Osteocyte (in vitro differentiated cells): ENCODE measurements around the gene APBA1. TPM values are rescaled to one million over a fixed set of nuclear protein-coding genes. Genes with fewer than 3 reads are reported as not detected.

Source experiments
- DNase-seq: peaks from one replicate; pipeline ENCODE4 v3.0.0; 2021; ENCODE audit warnings: mixed read lengths; ENCODE audit not compliant: unreplicated experiment; ENCODE audit errors: extremely low spot score
- H3K27ac Mint-ChIP-seq: one replicate; pipeline ENCODE4 v1.8.0; 2021; ENCODE audit warnings: mild to moderate bottlenecking, mixed read lengths; ENCODE audit not compliant: unreplicated experiment
- H3K27me3 Mint-ChIP-seq: one replicate; pipeline ENCODE4 v1.8.0; 2021; ENCODE audit warnings: mixed read lengths; ENCODE audit not compliant: unreplicated experiment
- H3K36me3 Mint-ChIP-seq: one replicate; pipeline ENCODE4 v1.8.0; 2021; ENCODE audit warnings: mixed read lengths; ENCODE audit not compliant: unreplicated experiment
- H3K4me1 Mint-ChIP-seq: one replicate; pipeline ENCODE4 v1.8.0; 2021; ENCODE audit warnings: mixed read lengths; ENCODE audit not compliant: unreplicated experiment
- H3K4me3 Mint-ChIP-seq: one replicate; pipeline ENCODE4 v1.8.0; 2021; ENCODE audit warnings: mild to moderate bottlenecking, moderate library complexity, mixed read lengths; ENCODE audit not compliant: unreplicated experiment
- H3K9me3 Mint-ChIP-seq: one replicate; pipeline ENCODE4 v1.8.0; 2021; ENCODE audit warnings: mixed read lengths; ENCODE audit not compliant: unreplicated experiment
- CTCF ChIP-seq: fragments of 200-600 bp; sonication (generic); IDR thresholded peaks from 2 replicates; pipeline ENCODE4 v1.5.0; 2021; ENCODE audit warnings: antibody characterized with exemption, mild to moderate bottlenecking, moderate library complexity
- total RNA-seq: library from RNA; stranded (reverse); gene quantifications from 2 replicates; pipeline ENCODE4 v1.2.1, GENCODE V29; 2021

Gene APBA1
- total RNA-seq, 1 donor from 2014 or later = 5.2 TPM

- no peaks in the 10 kb centered on the region for H3K27me3 Mint-ChIP-seq
Measured at GRCh38 chr9:69516353-69517322, 155.5 kb downstream of the APBA1 start.

GRCh38 chr9:69515810-69516209 is 156.4 kb downstream of the APBA1 start:
- Mint-ChIP-seq H3K4me3 (no peak overlapping the region), H3K27ac (no peak overlapping the region), H3K9me3 (no peaks in the 10 kb centered on the region), H3K4me1 (no peaks in the 10 kb centered on the region), H3K36me3 (peaks cover 3% of the 10 kb centered on the region), H3K27me3 (no peaks in the 10 kb centered on the region)
- TF ChIP-seq CTCF = no peak
- no peak for DNase-seq

More at GRCh38 chr9:69516353-69517322, 155.5 kb downstream of the APBA1 start:
- no peak for DNase-seq
- no peaks in the 10 kb centered on the region for H3K4me1 Mint-ChIP-seq
- TF ChIP-seq CTCF = no peak
- H3K36me3 Mint-ChIP-seq = peaks cover 3% of the 10 kb centered on the region
- no peaks in the 10 kb centered on the region for H3K9me3 Mint-ChIP-seq
- H3K27ac Mint-ChIP-seq = no peak overlapping the region
- no peak overlapping the region for H3K4me3 Mint-ChIP-seq

DNA sequence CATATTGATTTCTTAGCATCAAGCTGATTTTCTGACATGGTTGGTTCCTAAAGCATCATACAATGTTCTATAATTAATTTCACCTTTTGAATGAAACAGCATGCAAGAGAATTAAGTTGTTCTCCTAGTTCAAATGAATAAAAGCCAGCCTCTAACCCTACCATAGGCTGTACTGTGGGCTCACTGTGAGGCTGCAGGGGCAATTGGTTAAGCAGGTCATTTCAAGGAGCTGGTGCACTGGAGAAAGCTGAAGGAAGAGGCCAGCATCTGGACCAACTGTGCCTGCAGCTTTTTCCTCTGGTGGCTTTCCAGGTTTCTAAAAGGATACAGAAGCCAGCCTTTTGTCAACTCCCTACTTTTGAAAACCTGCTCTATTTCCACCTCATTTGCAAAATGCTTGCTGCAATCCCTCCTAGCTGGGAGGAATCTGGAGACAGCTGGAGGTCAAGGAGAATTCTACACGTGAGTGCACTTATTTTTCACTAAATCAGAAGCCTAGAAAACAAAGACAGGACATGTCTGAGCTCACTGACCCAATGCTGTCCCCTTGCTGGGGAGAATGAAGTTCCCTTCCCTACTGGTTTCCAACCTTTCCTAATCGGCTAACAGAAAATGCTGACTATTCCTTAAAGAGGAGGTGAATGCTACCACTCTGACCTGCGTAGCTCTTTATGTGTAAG is 158.9 kb downstream of the APBA1 start:
- H3K36me3 Mint-ChIP-seq = peaks cover 3% of the 10 kb centered on the region
- no peak for DNase-seq
- H3K27me3 Mint-ChIP-seq = no peaks in the 10 kb centered on the region
- no peaks in the 10 kb centered on the region for H3K4me1 Mint-ChIP-seq
- H3K27ac Mint-ChIP-seq = no peak overlapping the region
- no peaks in the 10 kb centered on the region for H3K9me3 Mint-ChIP-seq
- H3K4me3 Mint-ChIP-seq = no peak overlapping the region
- no peak for TF ChIP-seq CTCF

- no peaks in the 10 kb centered on the region for H3K36me3 Mint-ChIP-seq
- H3K9me3 Mint-ChIP-seq = no peaks in the 10 kb centered on the region
Measured at GRCh38 chr9:69504058-69504457, 168.1 kb downstream of the APBA1 start.

More at GRCh38 chr9:69504058-69504457, 168.1 kb downstream of the APBA1 start:
- Mint-ChIP-seq H3K27me3 (no peaks in the 10 kb centered on the region), H3K4me1 (peaks cover 16% of the 10 kb centered on the region), H3K4me3 (no peak overlapping the region), H3K27ac (no peak overlapping the region)
- no peak for TF ChIP-seq CTCF
- no peak for DNase-seq
